ENCODE measurements around the gene TRABD2B. TPM values are rescaled to one million over a fixed set of nuclear protein-coding genes. Genes with fewer than 3 reads are reported as not detected.

TRABD2B gene
- total RNA-seq, 1 experiment from 2014 or later = not detected

- DNase-seq (ENCODE audit: low read depth) = no peak
Measured at GRCh38 chr1:47805018-47805417, 192.2 kb downstream of the TRABD2B start.

- no peak for DNase-seq (ENCODE audit: low read depth)
Measured at GRCh38 chr1:47803815-47804501, 193.2 kb downstream of the TRABD2B start.

- DNase-seq (ENCODE audit: low read depth) = no peak
Measured at GRCh38 chr1:47797575-47797974, 199.6 kb downstream of the TRABD2B start.

GRCh38 chr1:47796626-47797025 lies 200.6 kb downstream of the TRABD2B start:
- DNase-seq (ENCODE audit: low read depth) = no peak

GRCh38 chr1:47795102-47795501 lies 202.1 kb downstream of the TRABD2B start:
- no peak for DNase-seq (ENCODE audit: low read depth)

GRCh38 chr1:47794530-47794929 lies 202.7 kb downstream of the TRABD2B start:
- no peak for DNase-seq (ENCODE audit: low read depth)

- no peak for DNase-seq (ENCODE audit: low read depth)
Measured at GRCh38 chr1:47794081-47794480, 203.1 kb downstream of the TRABD2B start.

- no peak for DNase-seq (ENCODE audit: low read depth)
Measured at GRCh38 chr1:47793563-47793962, 203.6 kb downstream of the TRABD2B start.

GRCh38 chr1:47792779-47793178 lies 204.4 kb downstream of the TRABD2B start:
- DNase-seq (ENCODE audit: low read depth) = peak; percentile 17

- peak; percentile 35 for DNase-seq (ENCODE audit: low read depth)
Measured at GRCh38 chr1:47791879-47792608, 205.1 kb downstream of the TRABD2B start.

GRCh38 chr1:47788761-47789160 lies 208.4 kb downstream of the TRABD2B start:
- no peak for DNase-seq (ENCODE audit: low read depth)

GRCh38 chr1:47787560-47787959 lies 209.6 kb downstream of the TRABD2B start:
- no peak for DNase-seq (ENCODE audit: low read depth)

GRCh38 chr1:47786316-47786715 lies 210.9 kb downstream of the TRABD2B start:
- DNase-seq (ENCODE audit: low read depth) = no peak

GRCh38 chr1:47785561-47786271 lies 211.5 kb downstream of the TRABD2B start:
- DNase-seq (ENCODE audit: low read depth) = no peak

GRCh38 chr1:47785118-47785517 lies 212.1 kb downstream of the TRABD2B start:
- no peak for DNase-seq (ENCODE audit: low read depth)

GRCh38 chr1:47784497-47784822 lies 212.7 kb downstream of the TRABD2B start:
- DNase-seq (ENCODE audit: low read depth) = no peak

- DNase-seq (ENCODE audit: low read depth) = no peak
Measured at GRCh38 chr1:47783638-47784496, 213.3 kb downstream of the TRABD2B start.

GRCh38 chr1:47782414-47783166 lies 214.6 kb downstream of the TRABD2B start:
- no peak for DNase-seq (ENCODE audit: low read depth)

GRCh38 chr1:47781171-47781959 lies 215.8 kb downstream of the TRABD2B start:
- DNase-seq (ENCODE audit: low read depth) = no peak

- no peak for DNase-seq (ENCODE audit: low read depth)
Measured at GRCh38 chr1:47780469-47780995, 216.7 kb downstream of the TRABD2B start.

Measured in M059J (cell line).